Osteoblast (primary cell): ENCODE measurements around the gene TECPR2. TPM values are rescaled to one million over a fixed set of nuclear protein-coding genes. Genes with fewer than 3 reads are reported as not detected.

ENCODE experiments used
- DNase-seq: peaks from one replicate; pipeline ENCODE4 v3.0.0; 2011; ENCODE audit warnings: low spot score, mixed read lengths; ENCODE audit not compliant: insufficient read length; ENCODE audit errors: missing footprints
- H2AFZ ChIP-seq: 2 replicates; pipeline ENCODE4 v1.6.0; 2011; ENCODE audit warnings: mild to moderate bottlenecking, low read length
- H3K27ac ChIP-seq: 2 replicates; pipeline ENCODE4 v1.5.1; 2011; ENCODE audit warnings: mild to moderate bottlenecking, low read depth, low read length, moderate library complexity
- H3K27me3 ChIP-seq: 2 replicates; pipeline ENCODE4 v1.6.0; 2012; ENCODE audit warnings: mild to moderate bottlenecking, control low read depth, inconsistent platforms, low read length, moderate library complexity; ENCODE audit not compliant: insufficient read depth
- H3K36me3 ChIP-seq: 2 replicates; pipeline ENCODE4 v1.5.1; 2011; ENCODE audit warnings: mild to moderate bottlenecking, low read length, control low read depth, moderate library complexity; ENCODE audit not compliant: insufficient read depth
- H3K4me1 ChIP-seq: 2 replicates; pipeline ENCODE4 v1.5.1; 2011; ENCODE audit warnings: mild to moderate bottlenecking, low read length, control low read depth, moderate library complexity; ENCODE audit not compliant: insufficient read depth
- H3K4me2 ChIP-seq: 2 replicates; pipeline ENCODE4 v1.6.0; 2011; ENCODE audit warnings: mild to moderate bottlenecking, low read length; ENCODE audit not compliant: insufficient read depth
- H3K4me3 ChIP-seq: fragments of 200-600 bp; sonication (generic); 3 replicates; pipeline ENCODE4 v1.5.1; 2012; ENCODE audit warnings: mild to moderate bottlenecking, low read length, inconsistent platforms; ENCODE audit not compliant: insufficient read depth
- H3K79me2 ChIP-seq: 2 replicates; pipeline ENCODE4 v1.6.0; 2012; ENCODE audit warnings: mild to moderate bottlenecking, low read length, control low read depth, inconsistent platforms; ENCODE audit not compliant: insufficient read depth
- H3K9me3 ChIP-seq: 2 replicates; pipeline ENCODE4 v1.5.1; 2011; ENCODE audit warnings: low read depth, low read length, control low read depth
- H4K20me1 ChIP-seq: 2 replicates; pipeline ENCODE4 v1.6.0; 2012; ENCODE audit warnings: mild to moderate bottlenecking, low read length, control low read depth; ENCODE audit not compliant: insufficient read depth
- total RNA-seq: library from RNA; depleted of rRNA; stranded (reverse); fragments of >200 nt; gene quantifications from 2 replicates; pipeline ENCODE4 v1.2.3, GENCODE V29; 2012
- TF ChIP-seq, protein P1 (sequence below): IDR thresholded peaks from 2 replicates; pipeline ENCODE4 v1.5.1; 2011; ENCODE audit warnings: mild to moderate bottlenecking, low read depth, low read length, moderate library complexity; ENCODE audit errors: extremely low read depth

The TECPR2 gene
- total RNA-seq, 1 donor, result 13.0 TPM

DNA sequence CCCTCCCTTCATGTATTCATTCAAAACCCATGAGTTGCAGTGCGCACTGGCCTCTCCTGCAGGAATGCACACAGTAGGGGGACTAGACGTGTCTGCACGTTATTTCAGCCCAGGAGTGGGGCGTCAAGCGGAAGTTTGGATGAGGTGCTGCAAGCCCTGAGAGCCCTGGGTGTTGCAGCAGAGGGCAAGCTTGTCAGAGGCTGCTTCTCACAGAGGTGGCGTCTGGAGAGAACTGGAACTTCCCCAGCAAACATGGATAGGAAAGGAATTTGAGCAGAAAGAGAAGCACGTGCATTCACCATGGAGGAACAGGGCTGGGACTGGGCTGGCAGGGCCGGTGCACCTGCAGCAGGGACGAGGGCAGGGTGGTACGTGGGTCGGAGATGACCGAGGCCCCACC is 64.9 kb downstream of the TECPR2 start:
- H2AFZ ChIP-seq, result no peak overlapping the region
- peaks cover 12% of the 10 kb centered on the region for H3K36me3 ChIP-seq
- H3K27me3 ChIP-seq, result no peaks in the 10 kb centered on the region
- H4K20me1 ChIP-seq, result no peaks in the 10 kb centered on the region
- H3K79me2 ChIP-seq, result no peaks in the 10 kb centered on the region
- no peaks in the 10 kb centered on the region for H3K9me3 ChIP-seq
- H3K4me3 ChIP-seq, result no peak overlapping the region
- H3K4me2 ChIP-seq, result no peak overlapping the region
- DNase-seq, result peak; percentile 25
- TF ChIP-seq, protein P1, sequence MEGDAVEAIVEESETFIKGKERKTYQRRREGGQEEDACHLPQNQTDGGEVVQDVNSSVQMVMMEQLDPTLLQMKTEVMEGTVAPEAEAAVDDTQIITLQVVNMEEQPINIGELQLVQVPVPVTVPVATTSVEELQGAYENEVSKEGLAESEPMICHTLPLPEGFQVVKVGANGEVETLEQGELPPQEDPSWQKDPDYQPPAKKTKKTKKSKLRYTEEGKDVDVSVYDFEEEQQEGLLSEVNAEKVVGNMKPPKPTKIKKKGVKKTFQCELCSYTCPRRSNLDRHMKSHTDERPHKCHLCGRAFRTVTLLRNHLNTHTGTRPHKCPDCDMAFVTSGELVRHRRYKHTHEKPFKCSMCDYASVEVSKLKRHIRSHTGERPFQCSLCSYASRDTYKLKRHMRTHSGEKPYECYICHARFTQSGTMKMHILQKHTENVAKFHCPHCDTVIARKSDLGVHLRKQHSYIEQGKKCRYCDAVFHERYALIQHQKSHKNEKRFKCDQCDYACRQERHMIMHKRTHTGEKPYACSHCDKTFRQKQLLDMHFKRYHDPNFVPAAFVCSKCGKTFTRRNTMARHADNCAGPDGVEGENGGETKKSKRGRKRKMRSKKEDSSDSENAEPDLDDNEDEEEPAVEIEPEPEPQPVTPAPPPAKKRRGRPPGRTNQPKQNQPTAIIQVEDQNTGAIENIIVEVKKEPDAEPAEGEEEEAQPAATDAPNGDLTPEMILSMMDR, result no peak
- no peaks in the 10 kb centered on the region for H3K4me1 ChIP-seq
- no peak overlapping the region for H3K27ac ChIP-seq

DNA sequence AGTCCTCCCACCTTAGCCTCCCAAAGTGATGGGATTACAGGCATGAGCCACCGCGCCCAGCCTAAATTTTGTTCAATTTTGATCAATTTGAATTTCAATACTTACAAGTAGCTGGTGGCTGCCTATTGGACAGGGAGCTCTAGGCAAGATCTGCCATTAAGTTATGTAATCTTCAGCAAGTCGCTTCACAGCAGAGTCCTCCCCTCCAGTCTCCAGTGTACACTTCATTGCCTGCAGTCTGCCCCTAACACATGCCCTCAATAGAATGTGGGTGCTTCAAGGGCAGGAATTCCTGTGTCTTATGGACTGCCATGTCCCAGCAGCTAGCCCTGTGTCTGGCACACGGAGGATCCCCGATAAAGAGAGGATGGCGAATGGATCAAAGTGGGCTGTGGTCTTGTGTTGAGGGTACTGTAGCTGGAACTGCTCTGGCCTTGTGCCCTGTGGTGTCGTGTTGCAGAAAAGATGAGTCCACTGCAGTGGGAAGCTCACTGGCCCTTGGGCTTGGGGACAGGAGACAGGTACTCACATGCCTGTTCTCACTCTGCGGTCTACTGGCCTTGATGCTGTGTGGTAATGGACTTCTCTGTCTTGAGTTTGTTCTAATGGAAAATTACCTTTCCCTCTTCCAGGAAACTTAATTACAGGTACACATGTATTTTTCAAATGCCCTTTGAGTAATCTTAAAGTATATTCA is 67.6 kb downstream of the TECPR2 start:
- H3K27me3 ChIP-seq, result no peaks in the 10 kb centered on the region
- DNase-seq, result peak; percentile 52
- TF ChIP-seq, protein P1, result no peak
- no peaks in the 10 kb centered on the region for H3K79me2 ChIP-seq
- no peak overlapping the region for H3K4me3 ChIP-seq
- no peak overlapping the region for H3K27ac ChIP-seq
- H3K36me3 ChIP-seq, result peaks cover 18% of the 10 kb centered on the region
- H3K4me1 ChIP-seq, result no peaks in the 10 kb centered on the region
- no peaks in the 10 kb centered on the region for H4K20me1 ChIP-seq
- no peaks in the 10 kb centered on the region for H3K9me3 ChIP-seq
- no peak overlapping the region for H3K4me2 ChIP-seq
- no peak overlapping the region for H2AFZ ChIP-seq

DNA sequence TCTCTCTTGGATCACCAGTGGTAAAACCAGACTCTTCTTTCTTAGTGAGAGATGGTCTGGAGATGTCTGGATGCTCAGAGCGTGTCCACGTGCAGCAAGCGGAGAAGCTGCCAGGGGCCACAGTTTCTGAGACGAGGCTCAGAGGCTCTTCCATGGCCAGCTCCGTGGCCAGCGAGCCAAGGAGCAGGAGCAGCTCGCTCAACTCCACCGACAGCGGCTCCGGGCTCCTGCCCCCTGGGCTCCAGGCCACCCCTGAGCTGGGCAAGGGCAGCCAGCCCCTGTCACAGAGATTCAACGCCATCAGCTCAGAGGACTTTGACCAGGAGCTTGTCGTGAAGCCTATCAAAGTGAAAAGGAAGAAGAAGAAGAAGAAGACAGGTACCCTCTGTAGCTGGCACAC is 69.0 kb downstream of the TECPR2 start:
- no peak overlapping the region for H3K4me3 ChIP-seq
- H3K9me3 ChIP-seq, result no peaks in the 10 kb centered on the region
- H3K4me2 ChIP-seq, result no peak overlapping the region
- H3K4me1 ChIP-seq, result no peaks in the 10 kb centered on the region
- no peaks in the 10 kb centered on the region for H4K20me1 ChIP-seq
- DNase-seq, result peak; percentile 27
- H3K27me3 ChIP-seq, result no peaks in the 10 kb centered on the region
- H3K27ac ChIP-seq, result no peak overlapping the region
- H3K79me2 ChIP-seq, result no peaks in the 10 kb centered on the region
- H2AFZ ChIP-seq, result no peak overlapping the region
- H3K36me3 ChIP-seq, result peaks cover 17% of the 10 kb centered on the region
- TF ChIP-seq, protein P1, result no peak

DNA sequence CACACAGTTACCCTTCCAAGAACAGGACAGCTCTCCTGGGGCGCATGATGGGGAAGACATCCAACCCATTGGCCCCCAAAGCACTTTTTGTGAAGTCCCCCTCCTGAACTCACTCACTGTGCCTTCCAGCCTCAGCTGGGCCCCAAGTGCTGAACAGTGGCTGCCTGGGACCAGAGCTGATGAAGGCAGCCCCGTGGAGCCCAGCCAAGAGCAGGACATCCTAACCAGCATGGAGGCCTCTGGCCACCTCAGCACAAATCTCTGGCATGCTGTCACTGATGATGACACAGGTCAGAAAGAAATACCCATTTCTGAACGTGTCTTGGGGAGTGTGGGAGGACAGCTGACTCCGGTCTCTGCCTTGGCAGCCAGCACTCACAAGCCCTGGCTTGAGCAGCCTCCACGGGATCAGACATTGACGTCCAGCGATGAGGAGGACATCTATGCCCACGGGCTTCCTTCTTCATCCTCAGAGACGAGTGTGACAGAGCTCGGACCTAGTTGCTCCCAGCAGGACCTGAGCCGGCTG is 72.0 kb downstream of the TECPR2 start:
- peaks cover 24% of the 10 kb centered on the region for H3K36me3 ChIP-seq
- H4K20me1 ChIP-seq, result no peaks in the 10 kb centered on the region
- H3K27me3 ChIP-seq, result no peaks in the 10 kb centered on the region
- H2AFZ ChIP-seq, result no peak overlapping the region
- H3K27ac ChIP-seq, result no peak overlapping the region
- no peaks in the 10 kb centered on the region for H3K9me3 ChIP-seq
- TF ChIP-seq, protein P1, result no peak
- H3K4me2 ChIP-seq, result no peak overlapping the region
- H3K4me1 ChIP-seq, result peaks cover 4% of the 10 kb centered on the region
- no peaks in the 10 kb centered on the region for H3K79me2 ChIP-seq
- H3K4me3 ChIP-seq, result no peak overlapping the region
- DNase-seq, result no peak
